ENCODE data around the gene KRT15.
A peak's percentile ranks its signal among the peaks of the same experiment; 100 is the strongest.

The KRT15 gene

DNA sequence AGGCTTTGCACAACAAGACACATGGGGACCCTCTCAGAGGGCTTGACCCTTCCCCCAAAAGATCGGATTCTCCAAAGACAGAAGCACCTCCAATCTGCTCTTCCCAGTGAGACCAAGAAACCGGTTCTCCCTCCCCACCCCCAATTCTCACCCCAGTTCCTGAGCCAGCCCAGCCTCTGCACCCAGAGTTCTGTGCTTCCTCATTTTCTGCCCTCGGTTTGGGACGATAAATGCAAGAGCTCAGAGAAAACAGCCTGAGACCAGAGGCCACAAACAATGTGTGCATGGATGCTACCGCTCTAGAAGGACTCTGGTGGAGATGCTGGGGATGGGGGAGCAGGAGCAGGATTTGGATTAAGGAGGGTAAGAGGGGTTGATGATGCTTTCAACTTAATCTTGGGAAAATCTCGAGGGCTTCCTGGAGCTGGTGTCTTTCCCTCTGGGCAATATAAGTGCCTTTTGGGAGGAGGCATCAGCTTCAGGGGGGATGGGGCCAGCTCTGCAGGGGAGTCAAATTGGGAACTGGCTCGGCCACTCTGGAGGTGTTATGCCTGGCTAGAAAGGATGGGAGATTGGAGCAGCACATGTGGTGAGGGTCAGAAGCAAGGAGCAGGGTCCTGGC lies 6.0 kb downstream of the KRT15 start:
- no peak for DNase-seq
- no peak overlapping the region for H3K4me3 Mint-ChIP-seq
- peaks cover 25% of the 10 kb centered on the region for H3K27me3 Mint-ChIP-seq
- H3K27ac Mint-ChIP-seq: no peak overlapping the region
- H3K36me3 Mint-ChIP-seq: no peaks in the 10 kb centered on the region
- CTCF ChIA-PET: interaction anchor here (0.7 kb wide), 1 partner anchor 36 kb away, joined by 4 read pairs; no protein-coding TSS in a partner anchor
- no peaks in the 10 kb centered on the region for H3K9me3 Mint-ChIP-seq
- H3K4me1 Mint-ChIP-seq: no peaks in the 10 kb centered on the region

DNA sequence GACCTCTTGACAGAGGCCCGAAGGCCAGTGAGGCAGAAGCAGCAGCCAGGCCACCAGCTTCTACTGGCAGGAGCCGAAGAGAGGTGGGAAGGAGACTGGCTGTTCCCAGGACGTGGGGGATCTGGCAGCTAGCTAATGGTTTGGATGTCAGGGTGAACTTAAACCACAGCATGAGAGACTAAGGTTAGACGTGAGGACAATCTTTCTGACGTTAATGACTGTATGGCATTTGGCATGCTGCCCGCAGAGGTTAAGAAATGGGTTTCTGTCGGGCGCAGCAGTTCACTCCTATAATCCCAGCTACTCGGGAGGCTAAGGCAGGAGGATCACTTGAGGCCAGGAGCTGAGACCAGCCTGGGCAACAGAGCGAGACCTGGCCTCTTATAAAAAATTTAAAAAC lies 7.0 kb downstream of the KRT15 start:
- CTCF ChIA-PET: no interaction called here
- no peaks in the 10 kb centered on the region for H3K4me1 Mint-ChIP-seq
- no peak for DNase-seq

GRCh38 chr17:41511116-41511515 lies 7.6 kb downstream of the KRT15 start:
- Mint-ChIP-seq H3K27me3 (peaks cover 21% of the 10 kb centered on the region), H3K27ac (no peak overlapping the region), H3K36me3 (no peaks in the 10 kb centered on the region), H3K4me3 (no peak overlapping the region), H3K4me1 (no peaks in the 10 kb centered on the region), H3K9me3 (no peaks in the 10 kb centered on the region)
- no peak for DNase-seq
- CTCF ChIA-PET: no interaction called here

More for the DNA sequence above, 7.0 kb downstream of the KRT15 start:
- Mint-ChIP-seq H3K27ac (no peak overlapping the region), H3K36me3 (no peaks in the 10 kb centered on the region), H3K4me3 (no peak overlapping the region), H3K9me3 (no peaks in the 10 kb centered on the region), H3K27me3 (peaks cover 21% of the 10 kb centered on the region)

GRCh38 chr17:41510251-41511065 lies 8.2 kb downstream of the KRT15 start:
- Mint-ChIP-seq H3K36me3 (no peaks in the 10 kb centered on the region), H3K4me1 (no peaks in the 10 kb centered on the region), H3K4me3 (no peak overlapping the region), H3K27ac (no peak overlapping the region), H3K9me3 (no peaks in the 10 kb centered on the region), H3K27me3 (peaks cover 21% of the 10 kb centered on the region)
- no peak for DNase-seq
- CTCF ChIA-PET: interaction anchor here (0.7 kb wide), 1 partner anchor 38 kb away, joined by 3 read pairs; no protein-coding TSS in a partner anchor

- Mint-ChIP-seq H3K27ac (no peak overlapping the region), H3K9me3 (no peaks in the 10 kb centered on the region), H3K27me3 (peaks cover 19% of the 10 kb centered on the region), H3K36me3 (no peaks in the 10 kb centered on the region), H3K4me3 (no peak overlapping the region), H3K4me1 (no peaks in the 10 kb centered on the region)
- no peak for DNase-seq
- CTCF ChIA-PET: no interaction called here
These were observed 11.3 kb downstream of the KRT15 start for GRCh38 chr17:41507315-41507880.

DNA sequence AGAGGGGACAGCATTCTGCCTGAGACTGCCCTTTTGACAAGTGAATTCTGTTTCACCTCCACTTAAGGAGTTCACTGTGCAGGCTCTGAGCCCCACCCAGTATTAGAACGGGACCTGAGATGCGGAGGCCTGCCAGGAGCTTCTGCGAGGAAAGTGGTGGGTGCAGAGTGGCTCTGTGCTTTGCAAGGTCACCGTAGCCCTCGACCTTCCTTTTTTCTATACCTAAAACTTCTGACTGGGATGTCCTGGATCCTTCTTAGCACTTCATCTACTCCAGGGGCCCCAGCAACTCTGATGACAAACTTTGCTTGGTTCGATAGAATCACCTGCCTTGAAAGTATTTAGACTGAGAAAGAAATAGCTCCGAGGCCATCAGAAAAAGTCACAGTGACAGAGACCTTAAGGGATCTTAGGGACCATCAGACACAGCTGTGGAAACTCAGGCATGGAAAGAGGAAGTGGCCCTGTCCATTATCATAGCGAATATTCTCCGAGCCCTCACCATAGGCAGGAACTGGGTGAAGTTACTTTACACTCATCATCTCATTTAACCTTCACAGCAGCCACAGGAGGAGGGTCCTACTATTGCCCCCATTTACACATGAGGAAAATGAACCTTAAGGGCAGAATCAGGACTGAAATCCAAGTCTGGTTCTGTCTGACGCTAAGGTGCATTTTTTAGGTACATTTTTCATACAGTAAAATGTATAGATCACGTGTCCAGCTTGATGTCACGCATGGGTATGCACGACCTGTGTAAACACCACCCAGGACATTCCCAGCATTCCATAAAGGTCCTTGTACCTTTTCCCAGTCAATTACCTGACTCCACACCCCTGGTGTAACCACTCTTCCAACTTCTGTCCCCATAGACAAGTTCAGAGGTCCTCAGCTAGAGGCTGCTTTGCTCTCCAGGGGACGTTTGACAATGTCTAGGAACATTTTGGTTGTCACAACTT lies 12.6 kb downstream of the KRT15 start:
- H3K4me3 Mint-ChIP-seq: no peak overlapping the region
- CTCF ChIA-PET: interaction anchor here (1.1 to 1.2 kb wide), 2 partner anchors 43 to 156 kb away, joined by 3 read pairs; no protein-coding TSS in a partner anchor
- no peaks in the 10 kb centered on the region for H3K9me3 Mint-ChIP-seq
- H3K27ac Mint-ChIP-seq: no peak overlapping the region
- no peaks in the 10 kb centered on the region for H3K4me1 Mint-ChIP-seq
- no peaks in the 10 kb centered on the region for H3K36me3 Mint-ChIP-seq
- H3K27me3 Mint-ChIP-seq: peaks cover 10% of the 10 kb centered on the region
- no peak for DNase-seq

GRCh38 chr17:41505007-41505808 lies 13.5 kb downstream of the KRT15 start, which contains the start of gene KRT13:
TSS of gene KRT13 (minus strand) at chr17:41505612. CDS start at chr17:41505550, 62 bp downstream.
- peak within 1 kb of the TSS; percentile 42 for H3K27ac Mint-ChIP-seq
- DNase-seq: no peak
- no peak within 1 kb of the TSS for H3K4me3 Mint-ChIP-seq
- H3K36me3 Mint-ChIP-seq: no peaks in the 10 kb centered on the region
- H3K9me3 Mint-ChIP-seq: no peaks in the 10 kb centered on the region
- H3K27me3 Mint-ChIP-seq: peaks cover 11% of the 10 kb centered on the region
- H3K4me1 Mint-ChIP-seq: no peaks in the 10 kb centered on the region
- CTCF ChIA-PET: interaction anchor here (0.7 to 1.2 kb wide), 2 partner anchors 44 to 157 kb away, joined by 3 read pairs; no protein-coding TSS in a partner anchor

GRCh38 chr17:41504246-41504977 lies 14.3 kb downstream of the KRT15 start:
- Mint-ChIP-seq H3K9me3 (no peaks in the 10 kb centered on the region), H3K36me3 (no peaks in the 10 kb centered on the region), H3K4me1 (no peaks in the 10 kb centered on the region), H3K27ac (no peak overlapping the region), H3K4me3 (no peak overlapping the region), H3K27me3 (peaks cover 13% of the 10 kb centered on the region)
- CTCF ChIA-PET: interaction anchor here (1.2 kb wide), 1 partner anchor 158 kb away, joined by 3 read pairs; no protein-coding TSS in a partner anchor
- no peak for DNase-seq

DNA sequence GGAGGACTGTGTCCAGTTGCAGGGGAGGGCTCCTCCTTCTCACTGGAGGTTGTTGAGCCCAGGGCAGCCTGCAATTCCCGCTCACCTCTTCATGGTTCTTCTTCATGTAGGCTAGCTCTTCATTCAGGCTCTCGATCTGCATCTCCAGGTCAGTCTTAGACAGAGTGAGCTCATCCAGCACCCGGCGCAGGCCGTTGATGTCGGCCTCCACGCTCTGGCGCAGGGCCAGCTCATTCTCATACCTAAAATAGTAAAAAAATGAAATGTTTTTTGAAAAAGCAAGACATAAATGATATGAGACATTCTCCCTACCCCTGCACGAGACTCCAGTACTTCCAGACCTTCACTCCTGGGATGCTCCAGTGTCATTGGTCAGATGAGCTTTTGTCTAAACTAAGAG lies 15.5 kb downstream of the KRT15 start:
- Mint-ChIP-seq H3K9me3 (no peaks in the 10 kb centered on the region), H3K4me3 (no peak overlapping the region), H3K36me3 (no peaks in the 10 kb centered on the region), H3K4me1 (no peaks in the 10 kb centered on the region), H3K27ac (no peak overlapping the region), H3K27me3 (peaks cover 15% of the 10 kb centered on the region)
- CTCF ChIA-PET: interaction anchor here (1.3 kb wide), 1 partner anchor 159 kb away, joined by 3 read pairs; no protein-coding TSS in a partner anchor
- DNase-seq: no peak

GRCh38 chr17:41500131-41500911 lies 18.4 kb downstream of the KRT15 start:
- CTCF ChIA-PET: no interaction called here
- Mint-ChIP-seq H3K27ac (no peak overlapping the region), H3K27me3 (peaks cover 14% of the 10 kb centered on the region), H3K4me1 (peaks cover 7% of the 10 kb centered on the region), H3K36me3 (no peaks in the 10 kb centered on the region), H3K9me3 (no peaks in the 10 kb centered on the region), H3K4me3 (no peak overlapping the region)
- DNase-seq: no peak

- CTCF ChIA-PET: no interaction called here
- Mint-ChIP-seq H3K27me3 (peaks cover 10% of the 10 kb centered on the region), H3K36me3 (no peaks in the 10 kb centered on the region), H3K9me3 (no peaks in the 10 kb centered on the region), H3K4me3 (no peak overlapping the region), H3K4me1 (peaks cover 7% of the 10 kb centered on the region), H3K27ac (no peak overlapping the region)
- no peak for DNase-seq
These were observed 19.0 kb downstream of the KRT15 start for GRCh38 chr17:41499714-41500113.

DNA sequence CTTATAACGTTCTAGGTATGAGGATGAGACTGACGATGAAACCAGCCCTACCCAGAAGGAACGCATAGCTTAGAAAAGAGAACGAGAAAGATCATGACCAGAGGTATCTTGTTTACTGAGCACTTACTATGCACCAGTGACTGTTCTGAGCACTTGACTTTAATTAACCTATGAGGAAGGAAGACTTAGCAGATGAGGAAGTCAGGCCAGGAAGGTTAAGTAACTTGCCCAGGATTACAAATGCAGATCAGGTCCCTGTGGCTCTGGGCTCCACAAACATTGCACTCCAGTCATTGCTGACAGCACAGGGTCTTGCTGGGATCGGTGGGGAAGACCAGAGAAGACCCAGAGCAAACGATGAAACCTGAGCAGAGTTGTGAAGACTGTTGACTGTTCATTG lies 20.4 kb downstream of the KRT15 start:
- no peaks in the 10 kb centered on the region for H3K9me3 Mint-ChIP-seq
- H3K27ac Mint-ChIP-seq: peak overlapping the region; percentile 4
- CTCF ChIA-PET: interaction anchor here (1.0 to 2.1 kb wide), 6 partner anchors 12 to 589 kb away, joined by 3 to 10 read pairs (median 4); no protein-coding TSS in a partner anchor
- H3K36me3 Mint-ChIP-seq: no peaks in the 10 kb centered on the region
- DNase-seq: no peak
- peaks cover 16% of the 10 kb centered on the region for H3K27me3 Mint-ChIP-seq
- H3K4me3 Mint-ChIP-seq: no peak overlapping the region
- peaks cover 7% of the 10 kb centered on the region for H3K4me1 Mint-ChIP-seq

All from activated naive CD4-positive, alpha-beta T cell treated with anti-CD3 and anti-CD28 coated beads, Interleukin-2, amount 10 ng/mL, durations not matched to agents 7 days and 5 days (primary cell).